HG03565 (cell line): ENCODE data around the gene NEURL1.

ENCODE experiments used
- ATAC-seq: cut with Tn5 transposase; IDR thresholded peaks from one replicate; pipeline ENCODE4 v1.9.1; 2021; ENCODE audit warnings: mild to moderate bottlenecking, moderate library complexity; ENCODE audit not compliant: unreplicated experiment

NEURL1 gene

GRCh38 chr10:103544657-103545310, 51.3 kb downstream of the NEURL1 start:
- no peak for ATAC-seq

GRCh38 chr10:103545366-103545765, 51.9 kb downstream of the NEURL1 start:
- ATAC-seq = no peak

- ATAC-seq = no peak
Measured at GRCh38 chr10:103545771-103546281, 52.3 kb downstream of the NEURL1 start.

- ATAC-seq = no peak
Measured at GRCh38 chr10:103546401-103546800, 52.9 kb downstream of the NEURL1 start.

- no peak for ATAC-seq
Measured at GRCh38 chr10:103547391-103547946, 54.0 kb downstream of the NEURL1 start.

- no peak for ATAC-seq
Measured at GRCh38 chr10:103548006-103548405, 54.5 kb downstream of the NEURL1 start.

- no peak for ATAC-seq
Measured at GRCh38 chr10:103548581-103549348, 55.3 kb downstream of the NEURL1 start.

GRCh38 chr10:103549349-103549685, 55.8 kb downstream of the NEURL1 start:
- no peak for ATAC-seq

- ATAC-seq = no peak
Measured at GRCh38 chr10:103550229-103550628, 56.7 kb downstream of the NEURL1 start.

- no peak for ATAC-seq
Measured at GRCh38 chr10:103551619-103552602, 58.4 kb downstream of the NEURL1 start.

GRCh38 chr10:103552856-103553742, 59.6 kb downstream of the NEURL1 start:
- ATAC-seq = no peak

- no peak for ATAC-seq
Measured at GRCh38 chr10:103553743-103554487, 60.4 kb downstream of the NEURL1 start.

- no peak for ATAC-seq
Measured at GRCh38 chr10:103554488-103555324, 61.2 kb downstream of the NEURL1 start.

- ATAC-seq = no peak
Measured at GRCh38 chr10:103555325-103555649, 61.8 kb downstream of the NEURL1 start.

GRCh38 chr10:103555712-103556111, 62.2 kb downstream of the NEURL1 start:
- ATAC-seq = no peak

- no peak for ATAC-seq
Measured at GRCh38 chr10:103556383-103557007, 63.0 kb downstream of the NEURL1 start.

- ATAC-seq = no peak
Measured at GRCh38 chr10:103557455-103557854, 64.0 kb downstream of the NEURL1 start.

- no peak for ATAC-seq
Measured at GRCh38 chr10:103558911-103559310, 65.4 kb downstream of the NEURL1 start.
